OCI-LY1 (cell line): Measurements from ENCODE around the gene MYO1A.

Source experiments
- CTCF ChIP-seq: fragments of 200-600 bp; sonication (generic), shearing (Covaris generic); IDR thresholded peaks from 2 replicates; pipeline ENCODE4 v1.5.1; 2017; ENCODE audit warnings: mild to moderate bottlenecking, antibody characterized with exemption, low read length, moderate library complexity, mixed read lengths
- EZH2 ChIP-seq: fragments of 200-600 bp; sonication (generic), shearing (Covaris generic); IDR thresholded peaks from 2 replicates; pipeline ENCODE4 v1.8.0; 2017; ENCODE audit warnings: borderline replicate concordance, mixed run types, mild to moderate bottlenecking, antibody characterized with exemption, low read length, moderate library complexity, mixed read lengths

- TF ChIP-seq CTCF (no peak), EZH2 (no peak)
Observed at GRCh38 chr12:57025196-57025595, 24.7 kb downstream of the MYO1A start.
